ENCODE data around the gene NCL.

Gene NCL

GRCh38 chr2:231418820-231419640, 45.3 kb downstream of the NCL start:
- no peaks in the 10 kb centered on the region for H3K9me3 ChIP-seq (ENCODE audit: low read depth, low read length)
- no peak overlapping the region for H3K4me3 ChIP-seq
- no peak overlapping the region for H3K27ac ChIP-seq
- TF ChIP-seq FOXP2 (optimal IDR thresholded peaks at IDR 0.05; ENCODE audit: control extremely low read depth, extremely low read length, insufficient read depth) (no peak), EZH2 (IDR thresholded peaks at IDR 0.05) (no peak), POLR2AphosphoS5 (IDR thresholded peaks at IDR 0.05; ENCODE audit: borderline replicate concordance, low read depth, low read length) (no peak)
- H3K36me3 ChIP-seq (ENCODE audit: insufficient read depth, low read length) = no peaks in the 10 kb centered on the region
- H3K9ac ChIP-seq (ENCODE audit: insufficient read length) = no peak overlapping the region
- DNase-seq (ENCODE audit: low read depth, low spot score) = no peak

- Histone ChIP-seq H3K27ac (no peak overlapping the region), H3K36me3 (ENCODE audit: insufficient read depth, low read length) (no peaks in the 10 kb centered on the region), H3K4me3 (no peak overlapping the region), H3K9ac (ENCODE audit: insufficient read length) (no peak overlapping the region), H3K9me3 (ENCODE audit: low read depth, low read length) (no peaks in the 10 kb centered on the region; the same call in 1 of the 2 replicates)
- no peak for DNase-seq (ENCODE audit: low read depth, low spot score)
- no peak for TF ChIP-seq FOXP2 (optimal IDR thresholded peaks at IDR 0.05; ENCODE audit: control extremely low read depth, extremely low read length, insufficient read depth)
- no peak for TF ChIP-seq POLR2AphosphoS5 (IDR thresholded peaks at IDR 0.05; ENCODE audit: borderline replicate concordance, low read depth, low read length)
- no peak for TF ChIP-seq EZH2 (IDR thresholded peaks at IDR 0.05)
Observed at GRCh38 chr2:231415029-231415428, 49.3 kb downstream of the NCL start.

- no peak overlapping the region for H3K27ac ChIP-seq
- H3K4me3 ChIP-seq = no peak overlapping the region
- DNase-seq (ENCODE audit: low read depth, low spot score) = no peak
- no peaks in the 10 kb centered on the region for H3K36me3 ChIP-seq (ENCODE audit: insufficient read depth, low read length)
- TF ChIP-seq POLR2AphosphoS5 (IDR thresholded peaks at IDR 0.05; ENCODE audit: borderline replicate concordance, low read depth, low read length) (no peak), FOXP2 (optimal IDR thresholded peaks at IDR 0.05; ENCODE audit: control extremely low read depth, extremely low read length, insufficient read depth) (no peak), EZH2 (IDR thresholded peaks at IDR 0.05) (no peak)
- no peaks in the 10 kb centered on the region; the same call in 1 of the 2 replicates for H3K9me3 ChIP-seq (ENCODE audit: low read depth, low read length)
- no peak overlapping the region for H3K9ac ChIP-seq (ENCODE audit: insufficient read length)
Observed at GRCh38 chr2:231413921-231414476, 50.3 kb downstream of the NCL start.

- H3K9me3 ChIP-seq (ENCODE audit: low read depth, low read length) = no peaks in the 10 kb centered on the region; the same call in 1 of the 2 replicates
- no peak overlapping the region for H3K4me3 ChIP-seq
- TF ChIP-seq FOXP2 (optimal IDR thresholded peaks at IDR 0.05; ENCODE audit: control extremely low read depth, extremely low read length, insufficient read depth) (no peak), EZH2 (IDR thresholded peaks at IDR 0.05) (no peak), POLR2AphosphoS5 (IDR thresholded peaks at IDR 0.05; ENCODE audit: borderline replicate concordance, low read depth, low read length) (no peak)
- no peak for DNase-seq (ENCODE audit: low read depth, low spot score)
- H3K36me3 ChIP-seq (ENCODE audit: insufficient read depth, low read length) = no peaks in the 10 kb centered on the region
- no peak overlapping the region for H3K9ac ChIP-seq (ENCODE audit: insufficient read length)
- H3K27ac ChIP-seq = no peak overlapping the region
Observed at GRCh38 chr2:231413456-231413855, 50.8 kb downstream of the NCL start.

GRCh38 chr2:231412618-231412963, 51.7 kb downstream of the NCL start:
- H3K9ac ChIP-seq (ENCODE audit: insufficient read length) = peak overlapping the region; percentile 20

GRCh38 chr2:231411831-231412617, 52.3 kb downstream of the NCL start:
- H3K4me3 ChIP-seq = peak overlapping the region; percentile 71
- peak overlapping the region; percentile 20 for H3K9ac ChIP-seq (ENCODE audit: insufficient read length)
- no peak for TF ChIP-seq POLR2AphosphoS5 (IDR thresholded peaks at IDR 0.05; ENCODE audit: borderline replicate concordance, low read depth, low read length)
- TF ChIP-seq EZH2 (IDR thresholded peaks at IDR 0.05) = no peak
- TF ChIP-seq FOXP2 (optimal IDR thresholded peaks at IDR 0.05; ENCODE audit: control extremely low read depth, extremely low read length, insufficient read depth) = no peak
- H3K9me3 ChIP-seq (ENCODE audit: low read depth, low read length) = no peaks in the 10 kb centered on the region; the same call in 1 of the 2 replicates
- DNase-seq (ENCODE audit: low read depth, low spot score) = no peak
- H3K27ac ChIP-seq = no peak overlapping the region
- H3K36me3 ChIP-seq (ENCODE audit: insufficient read depth, low read length) = no peaks in the 10 kb centered on the region

More at GRCh38 chr2:231412618-231412963, 51.7 kb downstream of the NCL start:
- Histone ChIP-seq H3K9me3 (ENCODE audit: low read depth, low read length) (no peaks in the 10 kb centered on the region; the same call in 1 of the 2 replicates), H3K27ac (no peak overlapping the region), H3K36me3 (ENCODE audit: insufficient read depth, low read length) (no peaks in the 10 kb centered on the region), H3K4me3 (peak overlapping the region; percentile 71)
- DNase-seq (ENCODE audit: low read depth, low spot score) = peak; percentile 16
- TF ChIP-seq FOXP2 (optimal IDR thresholded peaks at IDR 0.05; ENCODE audit: control extremely low read depth, extremely low read length, insufficient read depth) (no peak), POLR2AphosphoS5 (IDR thresholded peaks at IDR 0.05; ENCODE audit: borderline replicate concordance, low read depth, low read length) (no peak), EZH2 (IDR thresholded peaks at IDR 0.05) (no peak)

- Histone ChIP-seq H3K36me3 (ENCODE audit: insufficient read depth, low read length) (no peaks in the 10 kb centered on the region), H3K4me3 (no peak overlapping the region), H3K9ac (ENCODE audit: insufficient read length) (no peak overlapping the region), H3K9me3 (ENCODE audit: low read depth, low read length) (no peaks in the 10 kb centered on the region; the same call in 1 of the 2 replicates), H3K27ac (no peak overlapping the region)
- TF ChIP-seq POLR2AphosphoS5 (IDR thresholded peaks at IDR 0.05; ENCODE audit: borderline replicate concordance, low read depth, low read length) (no peak), EZH2 (IDR thresholded peaks at IDR 0.05) (no peak), FOXP2 (optimal IDR thresholded peaks at IDR 0.05; ENCODE audit: control extremely low read depth, extremely low read length, insufficient read depth) (no peak)
- DNase-seq (ENCODE audit: low read depth, low spot score) = no peak
Observed at GRCh38 chr2:231411237-231411636, 53.0 kb downstream of the NCL start.
